ENCODE results near the gene CYP2S1.
"Not testable (repeated sequence)": the region's sequence is repeated elsewhere in the genome, so short reads cannot be mapped to it uniquely, and the experiment has no call there.

Gene CYP2S1

GRCh38 chr19:41192574-41193429 is at the start of gene CYP2S1:
CYP2S1 (plus strand) TSS chr19:41193219; CDS start chr19:41193265, 46 bp downstream.
- DNase-seq (ENCODE audit: low spot score) = no peak

- peak; percentile 70 for DNase-seq (ENCODE audit: low spot score)
Observed at GRCh38 chr19:41144403-41144802, 48.6 kb upstream of the CYP2S1 start.

- DNase-seq (ENCODE audit: low spot score) = no peak
Observed at GRCh38 chr19:41149831-41150230, 43.2 kb upstream of the CYP2S1 start.

- DNase-seq (ENCODE audit: low spot score) = not testable (repeated sequence)
Observed at GRCh38 chr19:41150986-41151385, 42.0 kb upstream of the CYP2S1 start.

GRCh38 chr19:41154060-41154459 is 39.0 kb upstream of the CYP2S1 start:
- no peak for DNase-seq (ENCODE audit: low spot score)

- DNase-seq (ENCODE audit: low spot score) = no peak
Observed at GRCh38 chr19:41156207-41156606, 36.8 kb upstream of the CYP2S1 start.

GRCh38 chr19:41159881-41160280 is 33.1 kb upstream of the CYP2S1 start:
- no peak for DNase-seq (ENCODE audit: low spot score)

- DNase-seq (ENCODE audit: low spot score) = no peak
Observed at GRCh38 chr19:41161903-41162302, 31.1 kb upstream of the CYP2S1 start.

- no peak for DNase-seq (ENCODE audit: low spot score)
Observed at GRCh38 chr19:41166944-41167804, 25.8 kb upstream of the CYP2S1 start.

- no peak for DNase-seq (ENCODE audit: low spot score)
Observed at GRCh38 chr19:41172297-41173164, 20.5 kb upstream of the CYP2S1 start.

- no peak for DNase-seq (ENCODE audit: low spot score)
Observed at GRCh38 chr19:41174297-41174928, 18.6 kb upstream of the CYP2S1 start.

GRCh38 chr19:41175801-41176777 is 16.9 kb upstream of the CYP2S1 start:
- DNase-seq (ENCODE audit: low spot score) = peak; percentile 84

- DNase-seq (ENCODE audit: low spot score) = not testable (repeated sequence)
Observed at GRCh38 chr19:41180173-41180572, 12.8 kb upstream of the CYP2S1 start.

GRCh38 chr19:41186971-41187883 is 5.8 kb upstream of the CYP2S1 start:
- no peak for DNase-seq (ENCODE audit: low spot score)

GRCh38 chr19:41187884-41188279 is 5.1 kb upstream of the CYP2S1 start:
- DNase-seq (ENCODE audit: low spot score) = no peak

GRCh38 chr19:41189425-41190065 is 3.5 kb upstream of the CYP2S1 start:
- no peak for DNase-seq (ENCODE audit: low spot score)

- DNase-seq (ENCODE audit: low spot score) = no peak
Observed at GRCh38 chr19:41193430-41194156, 574 bp downstream of the CYP2S1 start.

- DNase-seq (ENCODE audit: low spot score) = no peak
Observed at GRCh38 chr19:41194157-41194552, 1.1 kb downstream of the CYP2S1 start.
